Activated CD8-positive, alpha-beta memory T cell treated with anti-CD3 and anti-CD28 coated beads for 4 hours (primary cell): ENCODE data around the gene ITIH6.
A peak's percentile ranks its signal among the peaks of the same experiment; 100 is the strongest.
"Not testable (repeated sequence)": the region's sequence is repeated elsewhere in the genome, so short reads cannot be mapped to it uniquely, and the experiment has no call there.

Source experiments
- DNase-seq, 2 donors: peaks; one replicate each; pipeline ENCODE4 v3.0.0-alpha.2; 2020; ENCODE audit warnings: low read depth in 2 of 2

The ITIH6 gene, protein sequence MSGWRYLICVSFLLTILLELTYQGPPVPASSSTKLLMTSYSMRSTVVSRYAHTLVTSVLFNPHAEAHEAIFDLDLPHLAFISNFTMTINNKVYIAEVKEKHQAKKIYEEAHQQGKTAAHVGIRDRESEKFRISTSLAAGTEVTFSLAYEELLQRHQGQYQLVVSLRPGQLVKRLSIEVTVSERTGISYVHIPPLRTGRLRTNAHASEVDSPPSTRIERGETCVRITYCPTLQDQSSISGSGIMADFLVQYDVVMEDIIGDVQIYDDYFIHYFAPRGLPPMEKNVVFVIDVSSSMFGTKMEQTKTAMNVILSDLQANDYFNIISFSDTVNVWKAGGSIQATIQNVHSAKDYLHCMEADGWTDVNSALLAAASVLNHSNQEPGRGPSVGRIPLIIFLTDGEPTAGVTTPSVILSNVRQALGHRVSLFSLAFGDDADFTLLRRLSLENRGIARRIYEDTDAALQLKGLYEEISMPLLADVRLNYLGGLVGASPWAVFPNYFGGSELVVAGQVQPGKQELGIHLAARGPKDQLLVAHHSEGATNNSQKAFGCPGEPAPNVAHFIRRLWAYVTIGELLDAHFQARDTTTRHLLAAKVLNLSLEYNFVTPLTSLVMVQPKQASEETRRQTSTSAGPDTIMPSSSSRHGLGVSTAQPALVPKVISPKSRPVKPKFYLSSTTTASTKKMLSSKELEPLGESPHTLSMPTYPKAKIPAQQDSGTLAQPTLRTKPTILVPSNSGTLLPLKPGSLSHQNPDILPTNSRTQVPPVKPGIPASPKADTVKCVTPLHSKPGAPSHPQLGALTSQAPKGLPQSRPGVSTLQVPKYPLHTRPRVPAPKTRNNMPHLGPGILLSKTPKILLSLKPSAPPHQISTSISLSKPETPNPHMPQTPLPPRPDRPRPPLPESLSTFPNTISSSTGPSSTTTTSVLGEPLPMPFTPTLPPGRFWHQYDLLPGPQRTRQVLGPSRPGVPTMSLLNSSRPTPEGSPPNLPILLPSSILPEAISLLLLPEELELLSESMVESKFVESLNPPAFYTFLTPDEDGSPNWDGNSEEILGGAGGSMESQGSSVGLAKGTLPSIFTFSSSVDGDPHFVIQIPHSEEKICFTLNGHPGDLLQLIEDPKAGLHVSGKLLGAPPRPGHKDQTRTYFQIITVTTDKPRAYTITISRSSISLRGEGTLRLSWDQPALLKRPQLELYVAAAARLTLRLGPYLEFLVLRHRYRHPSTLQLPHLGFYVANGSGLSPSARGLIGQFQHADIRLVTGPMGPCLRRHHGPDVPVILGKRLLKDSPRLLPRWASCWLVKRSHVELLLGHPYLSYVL

DNA sequence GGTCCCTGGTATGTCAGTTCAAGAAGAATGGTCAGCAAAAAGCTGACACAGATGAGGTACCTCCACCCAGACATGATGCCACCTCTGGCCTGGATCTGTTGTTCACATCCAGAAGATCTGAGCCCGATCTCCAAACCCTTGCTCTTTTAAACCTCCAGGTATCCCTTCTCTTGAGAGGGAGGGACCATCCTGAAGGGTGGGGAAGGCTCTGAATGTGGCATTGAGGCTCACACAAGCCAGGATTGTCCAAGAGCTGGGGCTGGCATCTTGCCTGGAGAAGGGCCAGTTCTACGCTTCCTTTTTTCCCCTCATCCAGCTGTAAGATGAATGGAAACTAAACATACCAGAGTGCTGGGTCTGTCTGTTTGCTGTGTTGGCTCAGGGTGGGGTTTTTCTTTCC is at the start of gene ITIH6:
Gene ITIH6 (minus strand): TSS at position 119 of the 400 bp plus-strand sequence. CDS start 45 bp downstream, at position 74.
- DNase-seq: no peak

DNA sequence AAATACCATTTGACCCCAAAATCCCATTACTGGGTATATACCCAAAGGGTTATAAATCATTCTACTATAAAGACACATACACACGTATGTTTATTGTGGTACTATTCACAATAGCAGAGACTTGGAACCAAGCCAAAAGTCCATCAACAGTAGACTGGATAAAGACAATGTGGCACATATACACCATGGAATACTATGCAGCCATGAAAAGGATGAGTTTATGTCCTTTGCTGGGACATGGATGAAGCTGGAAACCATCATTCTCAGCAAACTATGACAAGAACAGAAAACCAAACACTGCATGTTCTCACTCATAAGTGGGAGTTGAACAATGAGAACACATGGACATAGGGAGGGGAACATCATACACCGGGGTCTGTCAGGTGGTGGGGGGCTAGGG is 49.6 kb upstream of the ITIH6 start:
- not testable (repeated sequence) for DNase-seq

DNA sequence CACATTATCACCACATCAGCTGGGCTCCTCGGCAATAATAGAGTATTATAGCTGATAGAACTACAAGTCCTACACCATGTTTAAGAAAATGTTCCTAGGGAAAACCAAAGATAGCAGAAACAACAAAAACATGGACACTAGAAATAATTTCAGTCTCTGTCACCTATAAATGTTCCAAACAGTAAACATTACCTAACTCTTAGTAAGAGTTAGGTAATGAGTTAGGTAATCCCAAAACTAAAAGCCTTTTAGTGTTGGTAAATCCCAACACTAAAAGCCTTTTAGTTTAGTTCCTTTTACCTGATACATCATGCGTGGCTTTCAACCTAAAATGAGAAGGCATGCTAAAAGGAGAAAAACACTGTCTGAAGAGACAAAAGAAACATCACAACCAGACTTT is 45.0 kb upstream of the ITIH6 start:
- DNase-seq: no peak

DNA sequence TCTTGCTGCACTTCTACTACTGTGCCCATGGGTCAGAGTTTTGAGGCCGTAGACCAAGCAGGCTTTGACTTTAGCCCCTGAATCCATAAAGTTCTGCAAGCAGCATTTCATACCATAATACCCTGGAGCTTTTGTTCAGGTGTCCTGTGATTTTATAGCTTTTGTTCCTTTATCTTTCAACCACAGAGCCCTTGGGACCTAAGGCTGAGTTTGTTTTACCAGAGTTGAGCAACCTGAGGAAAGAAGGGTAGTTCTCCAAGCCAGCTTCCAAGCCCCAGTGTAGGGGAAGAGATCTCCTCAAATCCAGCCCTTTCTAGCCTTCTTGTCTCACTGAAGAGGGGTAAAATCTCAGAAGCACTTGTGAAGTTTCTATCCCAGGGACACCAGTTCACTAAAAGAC is 44.6 kb upstream of the ITIH6 start:
- no peak for DNase-seq

DNA sequence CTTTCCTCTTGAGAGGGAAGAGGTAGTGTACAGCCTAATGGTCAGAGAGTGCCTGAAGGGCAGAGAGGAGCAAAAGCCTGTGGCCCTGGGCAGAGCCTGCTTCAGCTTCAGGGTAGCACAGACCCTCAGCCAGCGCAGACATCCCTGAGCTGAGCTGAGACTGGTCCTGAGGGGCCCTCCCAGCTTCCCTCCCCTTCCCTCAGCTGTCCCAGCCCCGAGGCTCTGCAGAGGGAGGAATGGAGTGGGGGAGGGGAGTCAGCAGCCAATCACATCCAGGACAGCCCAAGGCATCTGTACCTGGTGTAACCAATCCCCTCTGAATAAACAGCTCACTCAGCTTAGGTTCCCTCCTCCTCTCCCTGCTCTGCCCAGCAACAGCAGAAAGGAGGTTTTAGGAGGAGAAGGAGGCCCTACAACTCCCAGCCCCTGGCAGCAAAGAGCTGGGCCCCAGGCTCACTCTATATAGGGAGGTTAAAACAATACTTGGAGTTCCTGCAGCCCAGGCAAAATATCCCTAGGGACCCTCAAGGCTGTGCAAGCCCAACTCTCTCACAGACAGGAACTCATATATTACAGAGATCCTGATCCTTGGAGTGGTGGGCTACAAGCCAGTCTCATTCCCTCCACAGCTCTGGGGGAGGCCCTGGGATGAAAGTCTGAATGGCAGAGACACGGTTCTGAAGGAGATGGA is 43.3 kb upstream of the ITIH6 start:
- not testable (repeated sequence) for DNase-seq

DNA sequence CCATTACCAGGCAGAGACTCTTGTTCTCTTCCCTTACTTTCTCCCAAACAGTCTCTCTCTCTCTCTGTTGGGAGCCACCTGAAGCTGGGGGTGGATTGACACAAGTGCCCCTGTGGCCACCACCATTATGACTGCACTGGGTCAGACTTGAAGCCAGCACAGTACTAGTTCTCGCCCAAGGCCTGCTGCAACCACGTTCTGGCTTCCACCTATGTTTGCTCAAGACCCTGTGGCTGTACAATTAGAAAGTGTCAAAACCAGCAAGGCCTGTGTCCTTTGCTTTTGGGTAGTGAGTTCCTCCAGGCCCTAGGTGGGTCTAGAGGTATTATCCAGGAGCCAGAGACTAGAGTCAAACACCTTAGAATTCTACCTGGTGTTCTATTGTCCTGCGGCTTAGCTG is 40.5 kb upstream of the ITIH6 start:
- no peak for DNase-seq

DNA sequence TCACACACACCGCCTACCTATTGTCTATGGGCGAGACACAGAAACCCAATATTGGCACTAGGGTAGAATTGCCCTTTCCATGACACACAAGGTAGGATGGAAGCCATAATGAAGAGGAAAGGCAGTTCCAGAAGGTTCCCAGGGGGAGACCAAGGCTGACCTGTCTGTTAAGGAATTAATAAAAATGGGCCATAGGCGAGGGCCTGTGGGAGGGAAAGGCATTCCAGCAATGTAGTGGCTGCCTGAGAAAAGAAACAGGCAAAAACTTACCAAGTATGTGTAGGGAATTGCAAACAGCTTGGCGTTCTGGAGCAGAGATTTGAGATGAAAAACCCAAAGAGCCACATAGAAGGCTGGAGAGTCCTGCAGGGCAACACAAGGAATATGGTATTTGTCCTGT is 28.5 kb upstream of the ITIH6 start:
- no peak for DNase-seq

DNA sequence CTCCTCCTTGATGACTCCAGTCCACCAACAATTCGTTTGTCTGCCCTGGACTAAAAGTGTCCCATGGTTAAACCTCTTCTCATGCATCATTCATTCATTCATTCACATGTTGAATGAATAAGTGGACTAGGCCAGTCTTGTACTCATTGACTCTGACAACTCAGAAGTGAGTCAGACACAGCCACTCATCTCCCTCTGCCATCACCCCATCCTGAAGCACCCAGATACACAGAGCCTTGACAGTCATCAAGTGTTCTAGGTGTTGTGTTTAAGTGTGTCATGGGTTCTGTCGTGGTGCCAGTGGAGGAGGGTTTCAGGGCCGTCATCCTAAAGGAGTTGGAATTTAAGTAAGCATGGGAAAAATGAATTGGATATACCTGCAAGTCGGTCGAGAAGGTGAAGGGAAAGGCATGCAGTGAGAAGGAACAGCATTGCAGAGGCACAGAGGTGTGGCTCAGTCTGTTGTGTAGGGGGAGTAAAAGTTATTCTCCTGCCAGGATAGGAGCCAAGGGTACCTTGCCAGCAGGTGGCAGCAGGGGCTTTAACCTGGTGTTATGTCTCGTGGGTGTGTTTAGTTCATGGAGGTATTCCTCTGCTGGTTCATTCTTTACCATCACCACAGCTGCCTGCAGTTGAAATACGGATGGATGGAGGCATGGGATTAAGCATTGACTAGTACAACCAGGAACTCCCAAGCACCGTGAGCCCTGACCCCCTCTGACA is 27.8 kb upstream of the ITIH6 start:
- no peak for DNase-seq

DNA sequence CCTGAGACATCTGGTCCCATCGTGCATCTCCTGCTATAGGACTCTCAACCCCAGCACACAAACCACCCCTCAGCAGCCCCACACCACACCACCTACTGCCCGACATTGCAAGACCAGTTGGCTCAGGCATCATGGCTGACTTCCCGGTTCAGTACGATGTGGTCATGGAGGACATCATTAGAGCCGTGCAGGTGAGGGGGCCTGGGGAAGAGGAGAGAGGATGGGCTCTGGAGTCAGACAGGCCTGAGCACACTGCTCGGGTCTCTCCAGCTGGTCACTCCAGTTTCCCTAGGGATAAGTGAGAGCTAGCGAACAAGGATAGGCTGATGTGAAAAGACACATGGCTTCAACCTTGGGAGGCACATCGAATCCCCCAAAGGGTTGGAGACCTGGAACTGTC is 26.7 kb upstream of the ITIH6 start:
- DNase-seq: no peak

DNA sequence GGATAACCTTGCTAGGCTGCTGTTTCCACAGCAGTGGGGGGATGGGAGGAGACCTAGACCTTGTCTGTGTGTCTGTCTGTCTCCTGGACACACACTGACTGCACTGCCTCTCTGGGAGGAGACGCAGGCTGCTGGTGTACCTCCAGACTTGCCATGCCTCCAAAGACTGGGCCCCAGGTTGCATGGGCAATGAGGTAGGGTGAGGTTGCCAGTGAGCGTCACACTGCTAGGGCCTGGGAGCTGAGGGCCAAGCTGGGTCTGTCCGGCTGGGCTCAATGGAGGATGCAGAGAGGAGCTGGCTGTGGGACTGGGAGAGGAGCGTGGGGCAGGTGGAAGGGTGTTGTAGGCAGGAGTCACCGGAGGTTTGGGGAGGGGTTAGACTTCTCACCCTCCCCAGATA is 26.1 kb upstream of the ITIH6 start:
- DNase-seq: no peak

DNA sequence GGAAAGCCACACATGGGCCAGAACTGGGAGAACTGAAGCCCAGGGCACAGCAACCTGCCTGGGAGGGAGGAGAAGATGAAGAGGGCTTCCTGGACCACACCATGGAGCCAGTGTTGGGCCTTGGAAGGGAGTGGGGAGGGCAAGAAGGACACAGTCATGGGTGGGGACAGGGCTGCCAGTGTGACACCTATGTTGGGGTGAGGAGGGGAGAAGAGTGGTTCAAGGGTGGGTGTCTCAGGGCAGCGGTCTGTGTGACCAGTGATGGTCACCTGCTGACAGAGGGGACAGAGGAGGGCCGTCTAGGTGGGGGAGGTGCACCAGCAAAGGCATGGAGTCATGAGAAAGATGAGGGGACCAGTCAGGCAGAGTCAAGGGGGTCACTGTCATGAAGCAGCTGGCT is 23.3 kb upstream of the ITIH6 start:
- DNase-seq: no peak

DNA sequence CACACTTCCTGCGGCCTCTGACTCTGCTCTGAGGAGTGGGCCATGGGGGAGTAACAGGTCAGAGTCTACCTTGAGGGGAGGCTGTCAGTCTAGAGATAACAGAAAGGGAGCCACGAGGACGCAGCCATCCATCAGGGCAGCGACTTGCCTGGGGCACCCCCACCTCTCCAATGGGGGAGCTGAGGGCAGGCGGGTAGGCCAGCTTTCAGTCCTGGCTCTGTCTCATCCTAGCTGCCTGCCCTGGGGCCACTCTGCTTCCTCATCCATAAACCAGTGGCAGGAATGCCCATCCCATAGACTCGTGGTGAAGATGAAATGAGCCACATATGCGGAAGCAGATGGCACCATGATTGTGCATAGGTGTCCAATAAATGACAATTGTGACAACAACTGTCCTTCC is 22.7 kb upstream of the ITIH6 start:
- DNase-seq: no peak

DNA sequence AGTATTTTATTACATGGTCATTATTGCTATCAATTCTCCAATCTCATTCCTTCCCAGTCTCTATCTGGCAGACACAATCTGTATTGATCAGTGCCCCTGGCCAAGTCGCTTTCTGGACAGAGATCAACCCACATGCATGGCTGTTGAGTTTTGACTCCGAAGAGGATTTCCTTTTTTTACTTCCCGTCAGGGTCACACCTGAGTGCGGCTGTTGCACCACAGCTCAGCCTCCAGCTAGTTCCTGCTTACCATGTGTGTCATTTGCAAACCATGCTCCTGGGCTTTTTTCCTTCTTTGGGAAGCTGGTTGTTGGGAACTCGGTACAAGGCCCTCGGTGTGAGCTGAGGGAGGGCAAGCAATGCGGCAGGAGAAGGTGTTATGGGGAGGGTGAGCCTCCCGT is 21.1 kb upstream of the ITIH6 start:
- DNase-seq: no peak

DNA sequence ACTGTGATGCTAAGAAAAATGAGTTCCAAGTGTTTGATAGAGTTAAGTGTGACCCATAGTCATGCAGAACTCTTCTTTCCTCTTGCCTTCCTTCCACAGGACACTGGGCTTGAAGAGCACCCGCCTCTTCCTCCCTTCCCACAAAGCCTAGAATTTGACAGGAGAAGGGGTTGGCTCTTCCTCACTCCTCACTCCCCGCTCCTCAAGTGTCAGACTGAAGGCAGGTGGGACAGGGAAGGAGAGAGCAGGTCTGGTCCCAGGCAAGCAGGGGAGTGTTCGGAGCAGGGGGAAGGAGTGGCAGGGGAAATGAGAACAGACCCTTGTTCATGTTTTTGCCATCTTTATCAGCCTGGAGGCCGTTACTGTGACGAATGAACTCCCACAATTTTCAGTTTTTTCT is 20.2 kb upstream of the ITIH6 start:
- no peak for DNase-seq

DNA sequence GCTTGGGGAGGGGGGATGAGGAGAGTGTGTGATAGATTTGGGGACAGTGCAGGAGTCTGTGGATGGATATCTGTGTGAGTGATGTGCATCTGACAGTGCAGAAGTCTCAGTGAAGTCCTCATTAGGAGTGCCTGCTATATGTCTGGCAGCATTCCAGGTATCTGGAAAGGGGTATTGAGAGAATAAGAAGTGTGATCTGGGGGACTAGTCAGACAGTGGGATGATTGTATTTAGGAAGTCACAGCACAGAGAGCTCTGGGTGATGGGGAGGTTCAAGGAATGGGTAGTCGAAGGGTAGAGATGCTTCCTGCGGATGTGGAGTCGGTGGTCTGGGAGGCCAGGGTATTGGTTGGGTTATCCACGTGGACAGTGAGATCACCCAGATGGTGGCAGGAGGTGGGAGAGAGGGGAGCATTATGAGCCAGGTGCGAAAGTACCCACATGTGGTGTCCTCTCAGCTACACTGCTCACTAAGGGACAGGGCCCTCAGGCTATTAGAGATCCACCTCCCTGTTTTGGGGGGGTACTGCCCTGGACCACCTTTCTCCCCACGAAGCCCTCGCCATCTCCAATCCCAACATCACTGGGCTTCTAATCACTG is 19.3 kb upstream of the ITIH6 start:
- DNase-seq: no peak

DNA sequence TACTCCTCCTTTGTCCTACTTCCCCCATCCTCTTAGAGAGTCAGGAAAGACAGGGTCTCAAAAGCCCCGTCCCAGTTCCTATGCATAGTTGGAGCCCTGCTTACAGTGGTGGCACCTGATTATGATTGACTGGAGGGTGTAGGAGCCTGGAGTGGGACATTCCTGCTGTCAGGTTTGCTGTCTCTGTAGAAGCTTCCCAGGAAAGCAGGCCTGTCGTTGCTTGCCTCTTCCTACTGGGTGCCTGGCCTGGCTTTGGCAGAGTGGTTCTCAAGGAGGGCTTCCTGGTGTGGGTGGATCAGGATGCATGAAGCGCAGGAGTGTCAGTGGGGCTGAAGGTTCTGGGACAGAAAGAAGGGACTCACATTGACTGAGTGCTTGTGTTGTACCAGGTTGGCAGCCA is 14.3 kb upstream of the ITIH6 start:
- DNase-seq: no peak

DNA sequence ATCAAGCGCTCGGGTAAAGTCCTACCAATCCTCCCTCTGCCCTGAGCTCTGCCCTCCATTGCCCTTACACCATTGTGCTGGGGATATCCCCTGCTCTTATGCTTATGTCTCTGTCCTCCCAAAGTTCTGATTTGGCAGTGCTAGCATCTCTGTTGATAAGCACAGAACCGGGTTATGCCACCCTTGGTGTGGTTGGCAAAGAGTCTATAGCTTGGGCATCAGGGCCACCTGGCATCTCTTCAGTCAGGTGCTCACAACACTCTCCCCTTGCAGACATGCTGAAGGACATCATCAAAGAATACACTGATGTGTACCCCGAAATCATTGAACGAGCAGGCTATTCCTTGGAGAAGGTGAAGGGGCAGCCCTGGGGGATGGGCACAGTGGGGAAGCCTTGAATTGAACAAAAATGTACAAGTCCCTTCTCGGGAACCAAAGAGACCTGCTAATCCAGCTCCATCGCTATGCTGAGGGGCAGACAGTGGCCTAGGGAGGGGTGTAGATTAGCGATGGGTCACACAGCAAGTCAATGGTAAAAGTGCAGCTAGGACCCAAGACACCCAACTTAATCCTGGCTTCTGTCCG is 13.3 kb upstream of the ITIH6 start:
- no peak for DNase-seq

DNA sequence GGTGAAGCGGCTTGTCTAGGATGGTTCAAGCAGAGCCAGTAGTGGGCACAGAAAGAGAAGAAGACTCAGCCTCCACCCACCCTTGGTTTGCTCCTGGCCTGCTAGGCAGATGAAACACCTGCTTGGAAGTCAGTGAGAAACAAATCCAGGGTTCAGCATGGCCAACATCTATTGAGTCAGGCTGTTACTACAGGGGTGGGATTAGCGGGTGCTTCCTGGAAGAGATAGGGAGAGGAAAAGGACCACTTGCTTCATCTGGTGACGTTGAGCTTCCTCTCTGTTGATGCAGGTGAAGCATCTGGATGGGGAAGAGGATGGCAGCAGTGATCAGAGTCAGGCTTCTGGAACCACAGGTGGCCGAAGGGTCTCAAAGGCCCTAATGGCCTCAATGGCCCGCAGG is 12.5 kb upstream of the ITIH6 start:
- no peak for DNase-seq

DNA sequence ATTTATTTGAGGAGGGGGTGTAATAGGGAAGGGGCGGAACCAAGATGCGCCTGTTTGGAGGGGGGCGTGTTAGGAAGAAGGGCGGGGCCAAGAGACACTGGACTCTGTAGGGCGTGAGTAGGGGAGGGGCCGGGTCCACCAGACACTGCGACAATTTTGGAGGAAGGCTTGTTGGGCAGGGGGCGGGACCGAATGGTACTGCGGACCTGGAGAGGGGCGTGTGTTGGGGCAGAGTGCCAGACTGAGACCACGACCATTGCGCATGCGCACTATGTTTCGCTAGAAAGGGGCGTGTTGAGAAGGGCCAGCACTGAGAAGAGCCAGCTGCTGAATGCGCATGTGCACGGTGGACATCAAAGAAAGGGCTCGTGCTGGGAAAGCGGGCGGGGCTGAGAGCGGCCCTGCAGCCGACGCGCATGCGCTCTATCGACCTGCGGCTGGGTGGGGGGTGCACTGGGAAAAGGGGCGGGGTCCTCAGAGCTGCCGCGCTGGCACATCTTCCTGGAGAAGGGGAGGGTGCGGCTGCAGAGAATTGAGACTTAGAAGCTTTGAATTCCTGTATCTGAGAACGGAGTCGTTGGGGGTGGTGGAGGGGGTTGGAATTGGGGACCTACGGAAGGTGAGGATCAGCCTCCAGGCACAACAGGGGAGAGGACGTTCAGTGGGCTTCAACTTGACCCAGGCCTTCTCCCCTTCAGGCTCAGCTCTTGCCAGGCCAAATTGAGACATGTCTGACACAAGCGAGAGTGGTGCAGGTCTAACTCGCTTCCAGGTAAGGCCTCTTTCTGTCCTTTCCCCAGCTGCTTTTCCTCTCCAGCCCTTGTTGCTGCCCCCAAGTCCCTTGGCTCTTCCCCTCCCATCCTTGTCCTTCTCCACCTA is 10.8 kb upstream of the ITIH6 start:
- peak; percentile 65 to 81 for DNase-seq
